ENCODE measurements around the gene THSD7B. TPM values are rescaled to one million over a fixed set of nuclear protein-coding genes. Genes with fewer than 3 reads are reported as not detected.
"Not testable (repeated sequence)": the region's sequence is repeated elsewhere in the genome, so short reads cannot be mapped to it uniquely, and the experiment has no call there.

THSD7B gene
- total RNA-seq, 1 donor from 2014 or later: 0.10 TPM

GRCh38 chr2:137023205-137023604 lies 257.9 kb downstream of the THSD7B start:
- ATAC-seq (no peak), DNase-seq (ENCODE audit: low spot score) (no peak)

- ATAC-seq (no peak), DNase-seq (ENCODE audit: low spot score) (no peak)
Observed at GRCh38 chr2:137031731-137032130, 266.4 kb downstream of the THSD7B start.

- DNase-seq (ENCODE audit: low spot score) (no peak), ATAC-seq (no peak)
Observed at GRCh38 chr2:137036619-137037018, 271.3 kb downstream of the THSD7B start.

GRCh38 chr2:137039482-137040152 lies 274.3 kb downstream of the THSD7B start:
- DNase-seq (ENCODE audit: low spot score) (no peak), ATAC-seq (no peak)

GRCh38 chr2:137047369-137047768 lies 282.0 kb downstream of the THSD7B start:
- no peak for ATAC-seq
- DNase-seq (ENCODE audit: low spot score): no peak

- ATAC-seq: peak; percentile 37
- no peak for DNase-seq (ENCODE audit: low spot score)
Observed at GRCh38 chr2:137048455-137048854, 283.1 kb downstream of the THSD7B start.

- ATAC-seq (no peak), DNase-seq (ENCODE audit: low spot score) (no peak)
Observed at GRCh38 chr2:137049518-137049917, 284.2 kb downstream of the THSD7B start.

- DNase-seq (ENCODE audit: low spot score): no peak
- ATAC-seq: peak; percentile 60
Observed at GRCh38 chr2:137050949-137051348, 285.6 kb downstream of the THSD7B start.

GRCh38 chr2:137051778-137052398 lies 286.5 kb downstream of the THSD7B start:
- no peak for ATAC-seq
- DNase-seq (ENCODE audit: low spot score): no peak

GRCh38 chr2:137056704-137057103 lies 291.4 kb downstream of the THSD7B start:
- ATAC-seq (no peak), DNase-seq (ENCODE audit: low spot score) (no peak)

- not testable (repeated sequence) for DNase-seq (ENCODE audit: low spot score); ATAC-seq
Observed at GRCh38 chr2:137076111-137076765, 310.9 kb downstream of the THSD7B start.

GRCh38 chr2:137091704-137092103 lies 326.4 kb downstream of the THSD7B start:
- no peak for ATAC-seq
- DNase-seq (ENCODE audit: low spot score): no peak

- ATAC-seq (no peak), DNase-seq (ENCODE audit: low spot score) (no peak)
Observed at GRCh38 chr2:137093116-137093515, 327.8 kb downstream of the THSD7B start.

- no peak for DNase-seq (ENCODE audit: low spot score)
- ATAC-seq: no peak
Observed at GRCh38 chr2:137096187-137096586, 330.8 kb downstream of the THSD7B start.

- DNase-seq (ENCODE audit: low spot score): no peak
Observed at GRCh38 chr2:137096693-137097092, 331.3 kb downstream of the THSD7B start.

GRCh38 chr2:137101814-137102213 lies 336.5 kb downstream of the THSD7B start:
- not testable (repeated sequence) for DNase-seq (ENCODE audit: low spot score); ATAC-seq

More at GRCh38 chr2:137096693-137097092, 331.3 kb downstream of the THSD7B start:
- no peak for ATAC-seq

GRCh38 chr2:137107904-137108303 lies 342.6 kb downstream of the THSD7B start:
- ATAC-seq: no peak
- no peak for DNase-seq (ENCODE audit: low spot score)

GRCh38 chr2:137111896-137112295 lies 346.6 kb downstream of the THSD7B start:
- DNase-seq (ENCODE audit: low spot score): no peak
- ATAC-seq: no peak

GRCh38 chr2:137115081-137115794 lies 349.9 kb downstream of the THSD7B start:
- ATAC-seq (no peak), DNase-seq (ENCODE audit: low spot score) (no peak)

- ATAC-seq (no peak), DNase-seq (ENCODE audit: low spot score) (no peak)
Observed at GRCh38 chr2:137115795-137116089, 350.4 kb downstream of the THSD7B start.

GRCh38 chr2:137117385-137117784 lies 352.0 kb downstream of the THSD7B start:
- ATAC-seq: no peak
- DNase-seq (ENCODE audit: low spot score): no peak

GRCh38 chr2:137118140-137118539 lies 352.8 kb downstream of the THSD7B start:
- DNase-seq (ENCODE audit: low spot score) (no peak), ATAC-seq (no peak)
